Stimulated activated CD4-positive, alpha-beta T cell treated with anti-CD3 and anti-CD28 coated beads, Interleukin-2, amount 100 ng/mL, for 48 hours (primary cell): ENCODE data around the gene LTBR.

Source experiments
- DNase-seq, 2 donors: peaks; one replicate each; pipeline ENCODE4 v3.0.0-alpha.2; 2020

Gene LTBR

DNA sequence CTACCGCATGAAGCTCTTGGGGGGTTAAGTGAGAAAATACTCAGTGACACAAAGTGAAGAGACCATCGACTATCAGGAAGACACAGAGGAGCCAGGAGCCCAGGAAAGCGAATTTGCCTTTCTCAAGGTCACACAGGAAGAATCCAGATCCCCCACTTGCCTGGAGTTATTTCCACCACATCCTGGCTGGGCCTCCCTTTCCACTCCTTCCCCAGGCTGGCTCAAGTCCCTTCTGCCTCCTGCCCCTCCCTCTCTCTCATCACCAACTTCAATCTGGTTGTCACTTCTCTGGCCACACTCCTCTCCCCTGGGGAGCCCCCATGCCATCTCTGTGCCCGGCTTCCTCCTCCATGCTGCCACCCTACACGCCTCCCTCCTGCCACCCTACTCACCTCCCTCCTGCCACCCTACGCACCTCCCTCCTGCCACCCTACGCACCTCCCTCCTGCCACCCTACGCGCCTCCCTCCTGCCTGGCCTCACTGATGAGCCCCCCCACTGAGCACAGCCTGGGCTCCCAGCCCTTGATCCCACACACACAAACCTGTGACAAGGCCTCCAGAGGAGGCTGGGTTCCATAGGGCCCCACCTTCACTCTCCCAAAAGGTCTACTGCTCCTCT, 14.9 kb upstream of the LTBR start:
- no peak for DNase-seq

DNA sequence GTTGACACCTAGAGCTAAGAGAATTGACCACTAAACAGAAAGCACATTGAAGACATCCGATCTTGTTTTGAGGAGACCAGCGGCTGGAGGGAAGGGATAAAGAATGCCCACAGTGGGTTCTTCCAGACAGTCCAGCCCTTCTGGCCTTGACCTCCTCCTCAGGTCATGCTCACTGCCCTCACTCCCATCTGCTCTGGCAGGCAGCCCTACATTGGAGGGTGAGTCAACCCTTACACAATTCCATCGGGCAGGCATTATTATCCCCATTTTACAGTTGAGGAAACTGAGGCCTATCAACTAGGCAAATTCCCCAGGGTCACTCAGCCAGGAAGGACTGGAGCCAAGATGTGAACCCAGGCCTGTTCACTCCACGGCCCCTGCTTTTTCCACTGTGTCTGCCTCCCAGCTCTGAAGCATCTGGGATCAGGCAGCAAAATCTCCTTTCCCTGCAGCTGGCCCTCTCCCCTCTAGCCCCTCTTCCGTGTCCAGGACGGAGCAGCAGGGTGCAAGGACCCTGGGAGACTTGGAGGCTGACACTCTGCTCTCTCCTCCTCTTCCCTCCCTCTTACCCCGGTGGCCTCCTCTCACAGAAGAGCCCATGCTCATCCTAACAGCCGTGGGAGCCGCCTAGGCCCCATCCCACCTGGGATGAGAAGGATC, 13.9 kb upstream of the LTBR start:
- DNase-seq = no peak

DNA sequence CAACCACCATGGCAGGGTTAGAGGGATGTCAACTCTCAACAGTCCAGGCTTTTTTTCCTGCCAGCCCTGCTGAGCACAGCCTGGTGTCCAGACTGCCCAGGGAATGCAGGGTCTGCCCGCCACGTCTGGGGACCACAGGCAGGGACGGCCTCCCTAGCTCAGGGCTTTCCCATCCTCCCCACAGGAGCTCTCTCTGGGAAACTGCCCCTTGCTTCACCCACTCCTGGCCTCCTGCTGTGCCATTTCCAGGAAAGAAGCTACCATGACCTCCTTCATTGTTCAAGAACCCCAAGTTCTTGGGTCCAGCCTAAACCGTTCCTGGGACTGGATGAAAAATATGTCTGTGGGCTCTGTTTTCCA, 13.4 kb upstream of the LTBR start:
- DNase-seq = no peak

DNA sequence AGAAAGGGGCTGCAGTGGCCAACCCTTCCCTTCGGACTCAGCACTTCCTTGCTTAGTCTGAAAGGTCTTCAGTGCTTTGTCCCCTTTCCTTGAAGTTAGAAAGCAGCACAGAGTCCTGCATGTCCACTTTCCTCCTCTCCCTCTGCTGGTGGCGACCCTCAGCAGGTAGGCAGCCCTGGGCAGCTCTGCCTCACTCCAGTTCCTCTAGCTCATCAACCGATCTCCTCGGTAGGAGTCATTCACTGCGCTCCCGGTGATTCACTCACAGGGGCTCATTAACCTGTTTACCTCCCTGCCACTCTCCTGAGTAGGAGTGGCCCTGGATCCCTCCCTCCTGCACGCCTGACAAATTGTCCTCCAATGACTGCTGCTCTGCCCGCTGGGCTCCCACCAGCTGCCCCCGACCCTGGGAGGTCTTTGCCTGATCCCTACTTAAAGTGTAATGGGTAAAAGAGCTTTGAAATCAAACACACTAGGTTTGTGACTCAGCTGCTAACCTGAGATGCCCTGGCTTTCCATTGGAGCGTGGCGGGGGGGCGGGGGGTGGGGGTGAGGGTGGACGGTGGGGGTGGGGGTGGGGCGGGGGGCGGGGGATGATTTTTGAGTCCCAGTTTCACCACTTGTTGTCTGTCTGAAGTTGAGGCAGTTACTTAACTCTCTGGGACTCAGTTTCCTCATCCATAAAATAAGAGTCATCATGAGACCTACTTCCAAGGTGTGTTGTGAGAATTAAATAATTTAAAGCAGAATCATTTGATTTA, 12.8 kb upstream of the LTBR start:
- DNase-seq = no peak

DNA sequence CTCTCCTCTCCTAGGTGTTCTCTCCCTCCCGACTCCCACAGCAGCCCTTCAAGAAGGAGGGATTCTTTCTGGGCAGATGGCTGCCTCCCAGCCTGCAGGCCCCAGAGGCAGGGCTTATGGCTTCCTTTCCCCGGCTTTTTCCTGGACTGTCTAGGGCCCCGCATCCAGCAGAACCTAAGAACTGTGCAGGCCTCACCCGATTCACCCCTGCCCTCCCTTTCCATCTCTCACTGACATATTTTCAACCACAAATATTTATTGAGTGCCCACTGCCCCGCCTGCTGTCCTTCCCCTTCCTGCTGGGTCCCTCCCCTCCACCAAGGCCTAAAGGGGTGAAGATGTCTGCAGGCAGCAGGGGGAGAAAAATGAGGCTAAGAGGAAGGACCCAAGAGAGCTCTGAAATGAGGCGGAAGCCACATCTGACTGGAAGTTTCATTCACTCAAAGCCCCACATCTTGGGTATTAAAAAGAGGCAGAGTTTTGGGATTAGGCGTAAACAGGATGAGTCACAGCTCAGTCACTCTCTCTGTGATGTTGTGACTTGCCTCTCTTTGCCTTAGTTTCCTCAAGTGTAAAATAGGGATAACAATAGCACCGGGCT, 11.5 kb upstream of the LTBR start:
- no peak for DNase-seq

DNA sequence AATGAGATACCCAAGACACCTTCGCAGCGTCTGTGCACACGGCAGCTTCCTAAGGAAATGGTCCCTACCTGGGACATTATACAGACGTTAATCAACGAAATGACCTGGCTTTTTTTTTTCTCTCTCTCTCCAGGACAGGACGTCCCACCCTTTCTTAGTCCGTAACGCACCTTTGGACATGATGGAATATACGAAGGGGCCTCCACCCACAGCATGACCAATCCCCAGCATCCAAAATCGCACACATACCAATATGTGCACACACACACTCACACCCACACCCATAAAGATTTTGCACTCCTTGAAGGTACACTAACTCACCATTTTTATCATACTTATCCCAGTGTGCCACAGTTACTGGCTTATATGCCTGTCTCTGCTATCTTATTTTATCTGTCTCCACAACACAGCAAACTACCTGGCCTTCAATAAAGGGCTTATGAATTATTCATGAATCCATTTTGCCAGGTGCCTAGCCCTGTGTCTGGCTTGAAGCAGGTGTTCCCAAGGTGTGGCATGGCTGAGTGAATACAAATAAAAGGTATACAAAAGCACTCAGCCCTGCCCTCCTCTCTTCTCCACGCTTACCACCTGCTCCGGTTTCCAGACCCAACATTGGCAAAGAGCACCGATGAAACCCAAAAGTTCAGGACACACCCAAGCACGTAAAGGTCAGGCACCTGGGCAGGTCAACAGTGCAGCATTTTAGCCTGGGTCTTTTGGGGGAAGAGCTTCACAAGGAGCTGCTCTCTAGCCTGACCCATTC, 10.8 kb upstream of the LTBR start:
- no peak for DNase-seq

DNA sequence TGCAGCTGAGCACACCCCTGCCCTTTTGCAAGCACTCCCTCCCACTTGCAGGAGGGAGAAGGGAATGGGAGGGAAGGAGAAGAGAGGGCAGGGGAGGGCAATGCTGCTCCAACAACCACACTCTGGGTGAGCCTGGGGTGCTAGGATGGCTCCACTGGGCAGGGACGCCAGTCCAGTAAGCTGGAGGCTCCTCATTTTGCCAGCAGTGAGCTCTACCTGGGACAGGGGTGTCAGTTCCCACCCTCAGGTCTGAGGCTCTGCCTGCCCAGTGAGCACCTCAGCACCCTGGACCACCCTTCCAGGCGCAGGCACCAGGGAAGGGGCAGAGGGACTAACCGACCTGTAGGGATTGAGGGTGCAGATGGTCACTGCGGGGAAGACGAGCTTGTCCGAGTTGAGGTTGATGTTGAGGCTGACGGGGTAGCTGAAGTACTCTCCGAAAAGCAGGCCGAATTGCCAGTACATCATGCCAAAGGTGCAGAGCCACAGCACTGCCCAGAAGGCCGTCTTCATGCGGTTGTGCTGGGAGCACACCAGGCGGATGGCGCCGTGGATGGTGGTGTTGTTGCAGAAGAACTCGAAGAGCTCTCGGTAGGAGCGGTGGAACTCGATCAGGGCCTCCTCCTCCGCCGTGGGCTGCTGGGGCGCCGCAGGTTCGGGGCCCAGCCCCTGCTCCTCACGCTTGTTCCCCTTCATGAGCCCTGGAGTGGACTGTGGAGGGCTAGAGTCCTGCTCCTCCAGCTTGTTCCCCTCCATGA, 9.8 kb upstream of the LTBR start:
- DNase-seq = no peak

DNA sequence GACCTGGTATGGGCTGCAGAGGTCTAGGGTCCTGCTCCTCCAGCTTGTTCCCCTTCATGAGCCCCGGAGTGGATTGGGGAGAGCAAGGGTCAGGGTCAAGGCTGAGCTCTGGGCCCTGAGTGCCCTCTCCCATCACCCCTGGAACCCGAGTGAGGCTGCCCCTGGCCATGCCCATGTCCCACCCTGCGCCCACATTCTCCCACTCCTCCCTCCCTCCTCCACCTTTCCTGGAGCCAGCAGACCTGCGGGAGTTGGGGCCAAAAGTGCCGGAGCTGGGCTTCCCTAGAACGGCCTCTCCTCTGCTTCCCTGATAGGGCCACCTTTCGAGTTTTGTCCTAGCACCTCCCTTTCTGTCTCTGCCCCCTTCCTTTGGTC, 9.2 kb upstream of the LTBR start:
- no peak for DNase-seq

DNA sequence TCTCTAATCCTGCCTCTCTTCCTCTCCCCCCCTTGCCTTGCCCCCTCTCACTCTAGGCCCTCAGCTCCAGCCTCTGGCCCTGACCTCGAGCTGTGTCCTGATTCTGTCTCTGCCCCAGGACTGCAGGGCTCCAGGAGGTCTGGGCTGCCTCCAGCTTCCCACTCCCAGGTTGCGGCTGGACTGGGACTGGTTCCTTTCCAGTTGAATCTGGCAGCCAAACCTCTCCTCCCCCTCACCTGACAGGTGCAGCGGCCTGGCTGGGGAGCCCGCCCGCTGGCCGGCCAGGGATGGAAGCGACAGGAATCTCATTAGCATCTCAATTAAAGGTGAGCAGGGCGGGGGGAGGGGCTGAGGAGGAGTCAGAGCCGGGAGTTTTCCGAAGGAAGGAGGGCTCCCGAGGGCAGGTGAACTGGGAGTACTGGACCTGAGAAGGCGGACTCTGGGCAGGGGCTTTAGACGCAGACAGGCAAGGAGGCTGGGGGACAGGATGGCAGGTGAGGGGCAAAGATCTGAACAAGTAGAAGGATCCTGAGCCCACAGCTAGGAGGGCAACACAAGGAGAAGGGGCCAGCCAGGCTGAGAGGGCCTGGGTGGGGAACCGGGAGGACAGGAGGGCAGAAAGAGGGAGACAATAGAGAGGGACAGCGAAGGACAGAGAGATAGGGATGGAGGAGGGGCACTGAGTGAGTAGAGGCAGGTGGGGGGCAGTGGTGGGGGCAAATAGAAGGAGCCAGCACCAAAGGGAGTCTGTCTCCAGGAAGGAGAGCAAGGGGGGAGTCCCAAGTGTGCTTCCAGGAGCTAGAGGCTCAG, 8.5 kb upstream of the LTBR start, which contains the start of gene SCNN1A:
Gene SCNN1A, minus strand, starts transcription at position 295 of the 810 bp plus-strand sequence. CDS start 780 bp downstream, outside the sequence.
- no peak for DNase-seq

DNA sequence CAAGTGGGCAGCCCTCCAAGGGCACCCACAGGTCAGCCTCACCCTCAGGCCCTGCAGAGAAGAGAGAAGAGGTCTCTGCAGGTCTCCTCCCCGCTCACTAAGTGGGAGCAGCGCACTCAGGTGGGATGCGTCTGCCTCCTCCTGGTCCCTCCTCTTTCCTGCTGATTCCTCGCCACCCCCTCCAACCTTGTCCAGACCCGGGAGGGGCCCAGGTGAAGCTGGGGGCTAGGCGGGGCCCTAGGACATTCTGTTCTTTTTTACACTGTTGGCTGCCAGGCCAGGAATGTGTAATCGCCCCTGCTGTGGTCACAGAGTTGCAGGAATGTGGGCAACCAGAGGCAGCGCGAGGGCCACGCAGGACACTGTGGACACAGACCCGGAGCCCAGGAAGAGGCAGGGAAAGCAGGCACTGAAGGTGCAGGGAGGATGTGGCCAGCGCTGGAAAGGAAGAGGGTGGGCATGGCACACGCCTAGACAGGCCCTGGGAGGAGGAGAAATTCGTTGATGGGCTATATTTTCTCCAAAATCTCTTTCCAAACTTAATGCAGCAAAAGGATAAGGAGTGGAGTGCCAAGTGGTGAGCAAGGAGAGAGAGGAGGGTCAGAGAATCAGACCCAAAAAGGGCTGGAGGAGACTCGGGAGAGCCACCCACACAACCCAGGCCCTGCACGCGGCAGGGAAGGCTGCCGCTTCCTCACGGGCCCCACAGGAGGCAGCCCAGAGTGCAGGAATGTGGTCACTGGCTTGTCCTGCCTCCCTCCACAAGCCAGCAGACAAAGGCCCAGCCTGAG, 7.7 kb upstream of the LTBR start:
- DNase-seq = no peak

DNA sequence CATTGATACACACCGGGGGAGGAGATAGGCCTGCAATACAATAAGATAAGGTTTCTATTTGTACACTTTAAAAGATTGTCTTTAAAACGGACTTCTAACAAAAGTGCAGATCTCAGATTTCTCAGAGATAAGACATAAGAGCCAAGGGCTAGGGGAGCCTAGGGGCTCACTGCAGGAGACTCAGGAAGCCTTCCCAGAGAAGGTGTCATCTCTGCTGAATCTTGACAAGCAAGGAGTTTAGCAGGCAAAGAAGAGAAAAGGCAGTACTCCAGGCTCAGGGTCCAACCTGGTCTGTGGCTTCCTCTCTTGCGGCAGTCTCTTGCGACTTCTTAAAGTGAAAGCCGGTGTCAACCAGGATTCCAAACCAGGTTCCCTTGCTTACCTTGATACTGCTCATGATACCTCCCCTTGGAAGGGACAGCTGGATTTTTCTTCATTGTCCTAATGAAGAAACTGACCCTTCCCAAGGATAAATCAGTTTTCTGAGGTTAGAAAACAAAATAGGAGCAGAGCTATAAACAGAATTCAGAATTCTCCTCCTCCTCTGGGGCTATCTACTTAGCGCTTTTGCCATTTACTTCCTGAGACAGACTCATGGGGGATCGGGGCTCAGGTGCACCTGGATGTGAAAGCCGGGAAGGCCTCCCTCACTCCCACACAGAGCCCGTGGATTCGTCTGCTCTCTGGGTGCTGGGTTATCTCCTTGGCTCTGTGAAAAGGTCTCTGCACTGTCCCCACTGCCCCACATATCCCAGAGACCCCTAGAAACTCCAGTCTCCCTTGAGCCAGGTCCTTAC, 6.9 kb upstream of the LTBR start:
- DNase-seq = no peak

DNA sequence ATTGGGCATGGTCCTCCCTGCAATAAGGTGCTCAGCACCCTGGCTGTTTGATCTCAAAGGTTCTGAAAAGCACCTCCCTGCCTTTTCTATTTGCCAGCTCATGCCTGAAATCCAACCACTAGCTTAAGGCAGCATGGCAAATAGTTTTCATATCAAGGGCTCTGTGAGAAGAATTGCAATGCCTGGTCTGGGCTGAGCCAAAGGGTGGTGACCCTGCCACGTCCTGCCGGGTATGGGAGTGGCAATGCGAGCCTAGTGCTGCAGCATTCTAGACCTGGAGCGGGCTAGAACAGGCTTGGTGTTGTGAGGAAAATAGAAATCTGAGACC, 6.3 kb upstream of the LTBR start:
- DNase-seq = no peak

DNA sequence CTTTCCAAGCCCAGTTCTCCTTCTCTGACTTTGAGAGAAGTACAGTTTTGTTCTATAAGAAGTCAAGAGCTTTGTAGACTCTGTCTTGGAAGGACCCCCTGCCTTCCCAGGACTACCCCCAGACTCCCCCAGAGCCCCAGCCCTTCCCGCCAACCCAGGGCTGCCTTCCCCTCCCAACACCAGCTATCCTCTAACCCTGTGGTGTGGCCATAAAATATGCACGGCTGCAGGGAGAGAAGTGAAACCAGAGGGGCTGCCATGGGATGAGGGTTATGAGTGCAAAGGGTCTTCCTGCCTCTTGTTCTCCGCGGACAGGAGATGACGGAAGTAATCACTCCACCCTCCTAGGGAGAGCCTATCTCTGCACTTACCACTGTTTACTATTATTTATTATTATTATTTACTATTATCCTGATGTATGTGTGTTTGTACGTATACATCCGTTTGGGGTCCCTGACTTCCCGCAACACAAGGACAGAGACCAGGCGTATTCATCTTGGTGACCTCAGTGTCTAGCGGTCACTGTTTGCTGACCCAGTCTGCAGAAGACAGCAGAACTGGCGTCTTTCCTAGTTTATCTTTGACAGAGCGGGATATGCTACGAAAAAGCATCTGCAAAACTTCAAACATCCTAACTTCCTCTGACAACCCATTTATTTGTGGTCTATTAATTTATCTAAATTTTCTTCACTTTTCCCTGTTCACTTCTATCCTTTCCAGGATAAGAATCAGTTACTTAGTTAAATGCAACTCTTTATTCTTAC, 5.1 kb upstream of the LTBR start:
- DNase-seq = no peak

DNA sequence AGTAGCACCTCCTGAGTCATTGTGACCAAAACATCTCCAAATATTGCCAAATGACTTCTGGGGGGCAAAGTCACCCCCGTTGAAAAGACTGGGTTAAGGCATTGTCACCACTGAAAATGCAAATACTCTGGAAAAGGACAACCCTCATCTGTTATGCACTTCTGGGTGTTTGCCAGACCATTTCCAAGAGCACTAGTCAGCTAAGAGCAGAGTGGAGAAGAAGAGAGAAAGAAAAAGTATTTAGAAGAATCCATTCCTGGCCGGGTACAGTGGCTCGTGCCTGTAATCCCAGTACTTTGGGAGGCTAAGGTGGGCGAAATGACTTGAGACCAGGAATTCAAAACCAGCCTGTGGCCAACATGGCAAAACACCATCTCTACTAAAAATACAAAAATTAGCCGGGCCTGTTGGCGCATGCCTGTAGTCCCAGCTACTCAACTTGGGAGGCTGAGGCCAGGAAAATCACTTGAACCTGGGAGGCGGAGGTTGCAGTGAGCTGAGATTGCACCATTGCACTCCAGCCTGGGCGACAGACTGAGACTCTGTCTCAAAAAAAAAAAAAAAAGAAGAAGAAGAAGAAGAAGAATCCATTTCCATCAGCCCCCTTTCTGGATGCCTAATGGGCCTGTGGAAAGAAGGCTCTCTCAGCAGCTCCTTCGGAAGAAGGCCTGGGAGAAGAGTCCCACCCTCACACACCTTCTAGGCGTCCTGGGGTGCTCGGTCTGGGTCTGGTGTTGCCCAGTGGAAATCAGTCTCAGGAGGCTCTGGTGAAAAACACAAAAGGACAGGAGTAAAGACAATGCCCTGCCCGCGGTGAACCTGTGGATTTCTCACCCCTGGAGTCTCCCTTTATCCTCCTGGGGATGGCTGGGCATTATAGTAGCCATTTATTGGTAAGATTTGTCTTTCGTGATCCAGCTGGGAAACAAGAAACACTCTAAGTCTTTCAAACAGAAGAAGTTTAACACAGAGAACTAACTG, 3.5 kb upstream of the LTBR start:
- DNase-seq = no peak

DNA sequence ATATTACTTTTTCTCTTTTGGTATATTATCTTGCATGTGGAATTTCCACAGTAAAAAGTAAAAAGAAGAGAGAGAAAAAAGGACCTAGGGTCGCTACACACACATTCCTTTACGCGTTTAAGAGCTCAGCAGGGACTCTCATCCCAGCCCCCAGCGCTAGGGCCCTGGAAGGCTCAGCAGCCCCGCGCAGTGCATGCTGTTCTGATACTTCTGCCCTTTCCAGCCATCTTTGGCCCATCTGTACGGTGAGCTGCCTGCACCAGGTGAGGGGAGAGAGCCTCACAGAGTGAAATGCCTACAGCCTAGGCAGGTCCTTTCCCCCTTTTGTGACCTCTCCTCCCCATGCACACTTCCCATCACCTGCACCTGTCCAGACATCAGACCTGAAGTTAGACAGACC, 1.6 kb upstream of the LTBR start:
- no peak for DNase-seq

DNA sequence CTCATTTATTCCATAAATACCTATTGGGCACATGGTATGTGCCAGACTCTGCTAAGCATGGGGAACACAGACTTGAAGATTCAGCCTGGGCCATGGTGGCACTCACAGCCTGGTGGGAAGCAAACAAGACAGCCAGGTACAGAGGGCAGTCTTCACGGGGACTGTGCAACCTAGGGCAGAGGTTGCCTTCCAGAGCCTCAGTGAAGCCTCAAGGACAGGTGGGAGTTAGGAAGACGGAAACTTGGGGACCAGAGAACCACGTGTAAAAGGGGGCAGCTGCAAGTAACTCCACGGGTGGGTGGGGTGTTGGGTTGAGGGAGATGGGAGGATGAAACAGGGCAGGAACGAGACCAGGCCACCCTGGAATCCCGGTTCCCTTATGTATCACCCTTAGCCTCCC, 980 bp upstream of the LTBR start:
- no peak for DNase-seq

DNA sequence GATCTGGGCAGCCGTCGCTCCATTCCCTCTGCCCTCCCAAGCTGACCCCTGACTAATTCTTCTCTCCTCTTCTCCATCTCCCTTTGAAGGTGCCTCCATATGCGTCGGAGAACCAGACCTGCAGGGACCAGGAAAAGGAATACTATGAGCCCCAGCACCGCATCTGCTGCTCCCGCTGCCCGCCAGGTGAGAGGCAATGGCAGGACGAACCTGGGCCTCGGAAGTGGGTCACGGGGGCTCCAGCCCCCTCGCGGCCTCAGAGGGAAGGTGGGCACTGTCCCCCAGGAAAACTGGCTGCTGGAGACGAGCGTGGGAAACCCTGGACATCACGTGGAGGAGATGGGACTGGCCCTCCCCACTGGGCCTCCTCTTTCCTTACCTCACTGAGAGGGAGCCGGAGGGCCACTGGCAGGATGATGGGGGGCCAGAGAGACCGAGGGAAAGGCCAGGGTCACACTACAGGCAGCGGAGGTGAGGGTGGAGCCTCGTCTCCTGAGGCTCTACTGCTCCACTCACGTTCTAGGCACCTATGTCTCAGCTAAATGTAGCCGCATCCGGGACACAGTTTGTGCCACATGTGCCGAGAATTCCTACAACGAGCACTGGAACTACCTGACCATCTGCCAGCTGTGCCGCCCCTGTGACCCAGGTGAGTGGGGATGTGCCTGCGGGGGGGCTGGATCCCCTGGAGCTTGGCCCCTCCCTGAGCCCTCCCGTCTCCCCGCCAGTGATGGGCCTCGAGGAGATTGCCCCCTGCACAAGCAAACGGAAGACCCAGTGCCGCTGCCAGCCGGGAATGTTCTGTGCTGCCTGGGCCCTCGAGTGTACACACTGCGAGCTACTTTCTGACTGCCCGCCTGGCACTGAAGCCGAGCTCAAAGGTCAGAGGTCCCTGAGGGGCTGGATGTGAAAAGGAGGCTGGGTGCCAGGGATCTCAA, 806 bp downstream of the LTBR start:
- DNase-seq = no peak
